GM18867 (cell line): ENCODE results near the gene INSM1.
"Not testable (repeated sequence)": the region's sequence is repeated elsewhere in the genome, so short reads cannot be mapped to it uniquely, and the experiment has no call there.

Experiments
- ATAC-seq: cut with Tn5 transposase; IDR thresholded peaks from one replicate; pipeline ENCODE4 v1.9.1; 2021; ENCODE audit warnings: mild to moderate bottlenecking, moderate library complexity; ENCODE audit not compliant: unreplicated experiment

INSM1 gene

GRCh38 chr20:20367575-20368417 lies at the start of gene INSM1:
TSS of gene INSM1 (plus strand) at chr20:20368104. CDS start at chr20:20368268, 164 bp downstream.
- ATAC-seq = no peak

- ATAC-seq = no peak
These were observed 49.3 kb upstream of the INSM1 start for GRCh38 chr20:20318365-20319161.

DNA sequence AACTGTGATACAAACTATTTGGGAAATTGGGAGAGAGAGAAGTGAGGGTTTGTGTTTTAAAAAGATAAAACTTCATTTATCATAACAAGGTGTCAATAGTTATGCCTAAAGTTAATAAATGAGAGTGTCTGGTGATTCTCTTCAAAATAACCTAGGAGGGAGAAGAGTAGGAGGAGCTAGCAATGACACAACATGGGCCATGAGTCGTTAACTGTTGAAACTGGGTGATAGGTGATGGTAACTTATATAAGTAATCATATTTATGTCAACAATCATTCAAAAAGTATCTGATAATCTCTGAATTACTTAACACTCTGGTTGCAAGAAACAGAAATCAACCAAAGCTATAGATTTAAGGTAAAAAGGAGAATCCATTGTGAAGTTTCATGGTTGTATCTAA lies 46.8 kb upstream of the INSM1 start:
- ATAC-seq = no peak

GRCh38 chr20:20321917-20322316 lies 46.0 kb upstream of the INSM1 start:
- ATAC-seq = no peak

GRCh38 chr20:20322912-20323311 lies 45.0 kb upstream of the INSM1 start:
- no peak for ATAC-seq

GRCh38 chr20:20327746-20328145 lies 40.2 kb upstream of the INSM1 start:
- ATAC-seq = no peak

GRCh38 chr20:20329564-20329963 lies 38.3 kb upstream of the INSM1 start:
- ATAC-seq = no peak

DNA sequence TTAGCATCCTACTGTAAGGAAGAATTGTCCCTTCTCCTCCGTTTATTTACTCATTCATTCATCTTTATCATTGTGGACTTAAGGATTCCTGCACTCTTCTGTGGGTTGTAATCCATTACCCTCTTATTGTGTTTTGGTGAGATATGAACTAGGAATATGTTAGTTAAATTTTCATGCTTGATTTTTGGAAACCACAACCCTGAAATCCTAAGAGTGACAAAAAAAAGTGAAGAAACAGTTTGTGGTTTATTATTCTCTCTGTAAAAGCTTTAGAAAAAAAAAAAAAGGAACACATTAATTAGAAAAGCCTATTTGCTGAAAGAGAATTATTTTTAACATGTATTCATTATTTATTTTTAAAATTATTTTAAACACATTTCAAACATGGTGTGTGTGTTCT lies 36.7 kb upstream of the INSM1 start:
- ATAC-seq = no peak

DNA sequence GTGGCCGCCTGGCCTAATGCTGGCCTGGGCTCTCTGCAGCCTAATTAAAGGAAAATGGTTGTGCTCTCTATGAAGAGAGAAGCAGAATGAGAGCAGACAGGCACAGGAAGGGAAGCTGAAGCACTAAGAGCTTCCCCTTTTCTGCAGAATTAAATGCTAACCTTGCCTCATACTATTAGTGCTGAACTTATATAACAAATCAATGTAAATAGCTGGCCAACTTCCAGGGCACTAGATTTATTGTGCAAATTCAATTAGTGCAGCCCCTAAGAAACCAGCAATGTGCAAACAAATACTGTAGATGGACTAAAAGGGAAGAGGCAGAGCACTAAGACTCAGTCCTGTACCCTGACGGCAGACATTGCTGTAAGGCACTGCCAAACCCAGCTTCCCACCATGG lies 36.1 kb upstream of the INSM1 start:
- no peak for ATAC-seq

DNA sequence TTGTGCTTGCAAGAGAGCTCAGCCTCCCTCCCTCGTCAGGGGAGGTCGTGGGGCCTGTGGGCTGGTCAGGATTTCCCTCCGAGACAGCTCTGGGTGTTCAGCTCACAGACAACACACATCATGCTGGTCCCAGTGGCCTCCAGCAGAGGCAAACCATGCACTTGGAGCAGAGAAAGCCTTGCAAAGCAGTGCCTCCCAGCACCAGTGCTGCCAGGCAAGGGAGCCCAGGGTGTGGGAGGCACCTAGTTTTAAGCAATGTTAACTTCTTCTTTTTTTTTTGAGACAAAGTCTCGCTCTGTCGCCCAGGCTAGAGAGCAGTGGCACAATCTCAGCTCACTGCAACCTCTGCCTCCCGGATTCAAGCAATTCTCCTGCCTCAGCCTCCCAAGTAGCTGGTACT lies 34.0 kb upstream of the INSM1 start:
- ATAC-seq = peak; percentile 33

DNA sequence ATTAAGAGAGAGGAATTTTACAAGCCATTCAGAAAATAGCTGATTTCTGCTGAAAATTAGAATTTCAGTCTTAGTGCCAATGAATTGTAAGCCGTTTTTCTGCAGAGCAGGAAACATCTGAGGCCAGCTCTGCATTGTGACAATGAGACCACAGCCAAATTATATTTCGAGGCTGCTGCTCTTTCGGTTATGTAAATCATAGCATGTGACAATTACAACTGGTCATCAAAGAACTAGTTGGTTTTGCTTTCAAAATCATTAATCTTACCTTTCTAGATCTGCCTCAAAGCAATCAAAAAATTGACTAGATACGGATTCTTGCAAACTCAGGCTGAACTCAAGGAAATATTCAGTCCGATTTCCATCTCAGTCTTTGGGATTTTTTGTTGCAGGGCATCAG lies 33.4 kb upstream of the INSM1 start:
- ATAC-seq = peak; percentile 97

DNA sequence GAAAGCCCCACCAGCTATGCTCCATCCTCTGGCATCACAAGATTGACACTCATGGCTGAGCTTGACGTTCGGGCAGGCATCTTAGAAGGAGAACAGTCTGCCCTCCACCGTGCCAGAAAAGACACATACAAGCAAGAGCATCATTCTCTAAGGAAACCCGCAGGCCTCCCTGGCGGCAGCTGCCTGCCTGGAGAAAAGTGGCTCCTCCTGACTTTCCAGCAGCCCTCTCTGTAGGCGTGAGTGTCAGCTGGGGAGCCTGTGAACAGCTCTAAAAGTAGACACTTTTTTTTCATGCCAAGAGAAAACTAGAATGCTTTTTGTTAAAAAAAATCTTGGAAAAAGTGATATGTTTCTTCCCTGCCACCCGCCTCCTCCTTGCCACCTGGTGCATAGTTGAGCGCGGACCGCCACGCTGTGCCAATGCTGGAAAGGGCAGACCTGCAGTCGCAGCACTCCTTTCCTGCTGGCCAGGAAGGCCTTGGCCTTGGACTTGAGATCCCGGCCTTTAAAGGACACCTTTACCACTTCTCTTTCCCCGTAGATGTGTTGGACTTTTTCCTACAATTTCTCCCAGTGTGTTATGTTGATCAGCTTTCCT lies 29.7 kb upstream of the INSM1 start:
- ATAC-seq = no peak

DNA sequence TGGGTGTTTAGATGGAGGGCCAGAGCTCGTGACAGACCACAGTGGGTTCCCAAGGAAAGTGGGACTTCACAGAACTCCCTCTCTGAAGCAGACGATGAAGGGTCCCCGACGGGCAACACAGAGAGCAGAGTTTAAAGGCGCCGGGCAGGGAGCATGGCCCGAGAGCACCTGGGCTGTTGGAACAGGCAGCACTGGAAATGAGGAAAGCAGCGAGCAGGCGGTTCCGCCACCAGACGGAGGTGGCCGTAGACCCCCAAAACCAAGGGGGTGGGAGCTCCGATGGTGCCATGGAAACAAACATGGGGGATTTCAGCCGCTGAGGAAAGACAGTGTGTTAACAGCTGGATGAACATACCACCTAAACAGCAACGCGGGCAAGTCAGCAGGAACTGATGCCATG lies 27.5 kb upstream of the INSM1 start:
- ATAC-seq = no peak

GRCh38 chr20:20341371-20341770 lies 26.5 kb upstream of the INSM1 start:
- ATAC-seq = no peak

DNA sequence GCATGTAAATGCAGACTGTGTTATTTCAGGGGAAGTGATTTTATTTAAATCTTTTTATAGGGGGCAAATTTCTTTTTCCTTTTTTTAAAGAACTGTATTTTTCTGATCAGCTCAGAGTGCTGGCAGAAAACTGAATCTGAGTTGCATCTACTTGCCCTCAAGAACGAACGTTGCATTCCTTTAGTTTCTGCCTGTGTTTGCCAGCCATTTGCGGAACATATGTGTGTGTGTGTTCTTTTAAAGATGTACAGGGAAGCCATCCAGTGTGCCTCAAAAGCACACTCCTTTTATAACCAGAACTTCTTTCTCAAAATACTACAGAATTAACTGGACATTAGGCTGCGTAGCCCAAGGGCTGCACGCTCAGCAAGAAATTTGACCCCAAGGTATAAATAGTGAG lies 25.8 kb upstream of the INSM1 start:
- no peak for ATAC-seq

GRCh38 chr20:20343932-20344331 lies 24.0 kb upstream of the INSM1 start:
- ATAC-seq = no peak

- ATAC-seq = no peak
These were observed 23.4 kb upstream of the INSM1 start for GRCh38 chr20:20344476-20344875.

DNA sequence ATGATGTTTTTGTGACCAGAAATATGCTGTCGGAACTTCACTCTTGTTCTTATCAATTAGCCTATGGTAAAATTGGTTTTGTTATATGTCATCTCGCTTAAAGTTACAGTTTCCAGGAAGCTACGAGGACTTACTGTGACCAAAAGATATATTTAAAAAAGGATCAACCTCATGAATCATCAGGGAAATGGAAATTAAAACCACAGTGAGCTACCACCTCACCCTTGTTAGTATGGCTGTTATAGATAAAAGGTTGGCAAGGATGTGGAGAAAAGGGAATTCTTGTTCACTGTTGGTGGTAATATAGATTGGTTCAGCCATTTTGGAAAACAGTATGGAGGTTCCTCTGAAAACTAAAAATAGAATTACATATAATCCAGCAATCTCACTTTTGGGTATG lies 14.3 kb upstream of the INSM1 start:
- no peak for ATAC-seq

- ATAC-seq = not testable (repeated sequence)
These were observed 12.4 kb upstream of the INSM1 start for GRCh38 chr20:20355503-20355902.

DNA sequence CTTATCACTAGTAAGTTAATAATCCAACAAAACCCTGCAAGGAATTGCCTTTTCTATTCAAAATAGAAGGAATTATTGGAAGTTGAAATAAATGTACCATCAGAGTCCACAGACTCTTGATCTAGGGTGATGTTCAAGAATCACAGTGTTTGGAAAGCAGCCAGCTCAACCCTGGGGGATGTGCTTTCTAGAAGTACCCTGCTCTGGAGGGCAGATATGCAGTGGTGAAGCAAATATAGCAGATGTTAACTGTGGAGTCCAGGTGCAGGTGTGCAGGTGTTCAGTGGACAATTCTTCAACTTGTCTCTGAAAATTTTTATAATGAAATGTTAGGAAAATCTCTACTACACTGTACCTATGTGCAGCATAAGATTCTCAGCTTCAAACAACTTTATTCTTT lies 9.1 kb upstream of the INSM1 start:
- ATAC-seq = no peak

DNA sequence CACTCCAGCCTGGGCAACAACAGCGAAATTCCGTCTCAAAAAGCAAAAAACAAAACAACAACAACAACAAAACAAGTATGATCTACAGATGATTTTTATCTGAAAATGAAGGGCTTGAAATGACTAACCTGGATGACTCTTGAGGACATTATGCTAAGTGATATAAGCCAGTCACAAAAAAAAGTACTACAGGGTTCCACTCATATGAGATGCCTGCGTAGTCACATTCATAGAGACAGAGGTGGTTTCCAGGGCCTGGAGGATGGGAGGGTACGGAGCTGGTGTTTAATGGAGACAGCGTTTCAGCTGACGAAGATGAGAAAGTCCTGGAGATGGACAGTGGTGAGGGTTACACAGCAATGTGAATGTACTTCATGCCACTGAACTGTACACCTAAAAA lies 8.3 kb upstream of the INSM1 start:
- ATAC-seq = no peak

DNA sequence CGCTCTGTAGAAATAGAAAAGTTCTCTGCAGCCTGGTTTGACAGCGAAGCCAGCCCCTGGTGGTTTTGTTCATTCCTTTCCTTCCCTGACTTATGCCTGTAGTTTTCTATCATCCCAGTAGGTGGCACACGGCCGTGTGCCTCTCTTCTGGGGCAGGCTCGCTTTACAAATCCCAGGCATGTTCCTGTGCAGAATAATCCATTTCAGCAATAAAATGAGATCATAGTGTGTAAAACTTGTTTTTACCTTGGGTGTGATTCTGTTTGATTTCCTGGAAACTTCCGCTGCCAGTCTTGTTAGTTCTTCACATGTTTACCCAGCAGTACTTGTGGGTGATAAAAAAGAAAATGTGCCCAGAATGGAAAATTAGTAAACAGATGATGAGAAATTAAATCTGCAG lies 7.4 kb upstream of the INSM1 start:
- ATAC-seq = peak; percentile 73
